Activated CD4-positive, alpha-beta memory T cell treated with anti-CD3 and anti-CD28 coated beads, Interleukin-2, amount 10 ng/mL, durations not matched to agents 7 days and 5 days (primary cell): ENCODE results near the gene PROX1. TPM values are rescaled to one million over a fixed set of nuclear protein-coding genes. Genes with fewer than 3 reads are reported as not detected.

Experiments
- CTCF ChIA-PET: fragments of 350-600 bp; sonication (Branson Sonifier 250); formaldehyde crosslinking; loops from one replicate; lab custom pipeline; 2021; ENCODE audit warnings: antibody characterized with exemption, inconsistent platforms; lab: Charles Lee
- POLR2A ChIA-PET: fragments of 350-600 bp; sonication (Branson Sonifier 250); formaldehyde crosslinking; loops from one replicate; lab custom pipeline; 2021; ENCODE audit warnings: antibody characterized with exemption; lab: Charles Lee
- DNase-seq: peaks from one replicate; pipeline ENCODE4 v3.0.0-alpha.2; 2020
- H3K27ac Mint-ChIP-seq: one replicate; pipeline ENCODE4 v1.8.0; 2021; ENCODE audit warnings: mild to moderate bottlenecking, mixed read lengths
- H3K27me3 Mint-ChIP-seq: one replicate; pipeline ENCODE4 v1.8.0; 2021; ENCODE audit warnings: mixed read lengths
- H3K36me3 Mint-ChIP-seq: one replicate; pipeline ENCODE4 v1.8.0; 2021; ENCODE audit warnings: low read depth, mixed read lengths
- H3K4me1 Mint-ChIP-seq: one replicate; pipeline ENCODE4 v1.8.0; 2021; ENCODE audit warnings: mixed read lengths
- H3K4me3 Mint-ChIP-seq: one replicate; pipeline ENCODE4 v1.8.0; 2021; ENCODE audit warnings: mild to moderate bottlenecking, mixed read lengths
- H3K9me3 Mint-ChIP-seq: one replicate; pipeline ENCODE4 v1.8.0; 2021; ENCODE audit warnings: mixed read lengths
- total RNA-seq, 2 experiments: library from RNA; stranded (reverse); gene quantifications; one replicate each; pipeline ENCODE4 v1.2.3, GENCODE V29; 2021

PROX1 gene
- total RNA-seq, 2 experiments from 2014 or later, result 0.08 TPM; not detected in 1

DNA sequence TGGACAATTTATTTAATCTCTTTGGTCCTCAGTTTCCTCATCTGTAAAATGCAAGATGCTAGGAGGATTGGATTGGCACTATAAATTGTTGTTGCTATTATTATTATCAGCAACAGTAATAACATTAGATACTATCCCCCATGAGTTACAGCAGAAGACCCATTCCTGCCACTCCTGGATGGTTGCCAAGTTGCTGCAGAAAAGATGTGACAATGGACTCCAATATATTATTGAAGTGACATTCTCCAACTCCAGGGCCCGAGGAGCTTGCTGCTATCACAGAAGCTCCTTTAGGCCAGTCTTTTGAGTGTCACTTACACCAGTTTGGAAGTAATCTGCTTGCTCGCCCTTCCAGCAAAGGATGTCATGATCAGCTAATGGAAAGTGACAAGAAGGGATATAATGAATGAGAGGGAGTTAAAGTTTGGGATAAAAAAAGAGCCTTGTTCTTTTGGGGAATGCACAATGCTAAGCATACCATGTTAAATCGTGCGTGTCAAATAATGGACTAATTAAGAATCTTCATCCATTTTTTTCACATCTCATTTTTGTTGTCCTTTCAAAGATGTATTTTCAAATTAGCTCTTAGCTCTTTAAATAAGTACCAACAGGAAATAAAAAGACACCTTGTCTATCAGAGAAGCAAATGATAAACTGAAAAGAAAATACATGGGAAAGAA lies 19.5 kb upstream of the PROX1 start:
- ChIA-PET CTCF (no interaction called here), POLR2A (no interaction called here)
- no peak for DNase-seq
- Mint-ChIP-seq H3K4me3 (no peak overlapping the region), H3K9me3 (no peaks in the 10 kb centered on the region), H3K4me1 (no peaks in the 10 kb centered on the region), H3K27me3 (peaks cover 5% of the 10 kb centered on the region), H3K36me3 (no peaks in the 10 kb centered on the region), H3K27ac (no peak overlapping the region)

- ChIA-PET CTCF (no interaction called here), POLR2A (no interaction called here)
- Mint-ChIP-seq H3K27me3 (peaks cover 4% of the 10 kb centered on the region), H3K9me3 (no peaks in the 10 kb centered on the region), H3K4me1 (no peaks in the 10 kb centered on the region), H3K4me3 (no peak overlapping the region), H3K27ac (no peak overlapping the region), H3K36me3 (no peaks in the 10 kb centered on the region)
- no peak for DNase-seq
Measured at GRCh38 chr1:213969958-213970555, 17.7 kb upstream of the PROX1 start.

DNA sequence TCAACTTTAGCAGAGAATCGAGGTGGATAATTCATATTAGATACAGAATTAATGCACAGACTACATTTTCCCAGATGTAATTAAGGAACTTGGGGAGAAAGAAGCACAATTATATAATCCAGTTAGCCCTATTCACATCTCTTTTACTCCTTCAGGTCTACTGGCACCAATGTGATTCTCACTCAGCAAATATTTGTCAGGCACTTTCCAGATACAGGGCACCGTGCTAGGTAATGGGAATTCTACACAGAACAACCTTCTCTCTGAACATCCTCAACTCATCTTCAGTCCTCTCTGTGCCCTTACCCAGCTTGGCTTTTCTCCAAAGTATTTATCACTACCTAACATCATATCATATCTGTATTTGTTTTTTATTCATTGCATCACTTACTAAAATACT lies 15.6 kb upstream of the PROX1 start:
- ChIA-PET CTCF (no interaction called here), POLR2A (no interaction called here)
- Mint-ChIP-seq H3K36me3 (no peaks in the 10 kb centered on the region), H3K4me1 (no peaks in the 10 kb centered on the region), H3K9me3 (no peaks in the 10 kb centered on the region), H3K4me3 (no peak overlapping the region), H3K27ac (no peak overlapping the region), H3K27me3 (peaks cover 10% of the 10 kb centered on the region)
- DNase-seq, result no peak

GRCh38 chr1:213973129-213973528 lies 14.6 kb upstream of the PROX1 start:
- Mint-ChIP-seq H3K27me3 (peaks cover 16% of the 10 kb centered on the region), H3K27ac (no peak overlapping the region), H3K9me3 (no peaks in the 10 kb centered on the region), H3K36me3 (no peaks in the 10 kb centered on the region), H3K4me3 (no peak overlapping the region), H3K4me1 (no peaks in the 10 kb centered on the region)
- ChIA-PET CTCF (no interaction called here), POLR2A (no interaction called here)
- DNase-seq, result no peak

GRCh38 chr1:213976665-213977485 lies 10.9 kb upstream of the PROX1 start:
- H3K27ac Mint-ChIP-seq, result no peak overlapping the region
- CTCF ChIA-PET, result no interaction called here
- H3K9me3 Mint-ChIP-seq, result no peaks in the 10 kb centered on the region
- H3K27me3 Mint-ChIP-seq, result peaks cover 47% of the 10 kb centered on the region
- POLR2A ChIA-PET, result no interaction called here
- no peak overlapping the region for H3K4me3 Mint-ChIP-seq
- H3K36me3 Mint-ChIP-seq, result peaks cover 3% of the 10 kb centered on the region
- H3K4me1 Mint-ChIP-seq, result no peaks in the 10 kb centered on the region
- no peak for DNase-seq

DNA sequence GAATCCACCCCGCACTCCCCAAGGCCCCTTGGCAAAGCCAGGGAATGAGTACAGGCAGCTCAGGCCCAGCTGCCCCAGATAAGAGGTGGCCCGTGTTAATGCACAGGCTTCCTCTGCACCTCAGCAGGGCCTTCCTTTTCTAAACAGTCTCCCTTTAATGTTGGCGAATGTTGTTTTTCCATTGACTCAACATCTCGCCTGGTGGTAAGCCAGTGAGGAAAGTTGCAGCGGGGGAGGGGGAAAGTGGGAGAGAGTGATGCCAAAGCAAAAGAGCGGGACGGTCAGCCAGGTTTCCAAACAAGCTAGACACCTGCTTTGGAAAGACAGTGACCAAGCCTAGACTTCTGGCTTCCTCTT lies 10.3 kb upstream of the PROX1 start:
- no peak overlapping the region for H3K4me3 Mint-ChIP-seq
- no peaks in the 10 kb centered on the region for H3K9me3 Mint-ChIP-seq
- no peak overlapping the region for H3K27ac Mint-ChIP-seq
- DNase-seq, result no peak
- H3K27me3 Mint-ChIP-seq, result peaks cover 53% of the 10 kb centered on the region
- ChIA-PET CTCF (no interaction called here), POLR2A (no interaction called here)
- peaks cover 5% of the 10 kb centered on the region for H3K36me3 Mint-ChIP-seq
- no peaks in the 10 kb centered on the region for H3K4me1 Mint-ChIP-seq

- CTCF ChIA-PET, result no interaction called here
- POLR2A ChIA-PET, result no interaction called here
Measured at GRCh38 chr1:213977909-213978308, 9.9 kb upstream of the PROX1 start.

DNA sequence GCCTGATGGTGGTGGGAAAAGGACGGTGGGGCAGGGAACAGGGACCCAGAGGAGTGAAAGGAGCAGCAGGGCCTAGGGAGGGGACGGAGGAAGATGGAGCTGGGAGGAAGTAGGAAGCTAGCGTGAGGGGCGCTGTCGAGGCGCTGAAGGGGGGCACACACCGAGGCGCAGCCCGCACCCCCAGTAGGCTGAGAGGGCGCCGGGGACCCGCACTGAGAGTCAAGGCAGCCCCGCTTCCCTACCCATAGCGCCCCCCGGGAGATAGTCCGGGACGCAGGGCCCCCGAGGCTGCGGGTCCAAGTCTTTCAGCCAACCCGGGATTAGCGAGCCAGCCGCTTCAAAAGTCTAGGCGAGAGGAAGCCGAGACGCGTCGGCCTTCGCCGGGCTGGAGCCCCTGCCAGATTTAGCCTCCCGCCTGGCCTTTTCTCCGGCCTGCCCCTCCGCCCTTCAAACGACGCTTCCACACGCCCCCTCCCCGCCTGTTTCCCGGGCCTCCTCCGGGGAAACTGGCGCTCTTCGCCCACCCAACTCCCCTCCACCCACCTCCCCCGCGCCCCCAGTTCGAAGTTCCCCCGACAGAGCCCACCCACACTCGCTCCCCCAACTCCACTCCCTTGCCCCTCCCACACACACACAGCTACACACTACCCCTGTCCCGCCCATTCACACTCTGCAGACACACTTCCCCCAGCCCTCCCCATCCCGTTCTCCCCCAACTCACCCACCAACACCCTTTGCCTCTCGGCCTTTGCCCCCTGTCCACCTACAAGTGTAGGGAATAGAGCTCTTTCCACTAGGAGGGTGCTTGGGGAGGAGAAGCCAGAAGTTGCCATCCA lies 7.8 kb upstream of the PROX1 start:
- H3K9me3 Mint-ChIP-seq, result no peaks in the 10 kb centered on the region
- no peak overlapping the region for H3K27ac Mint-ChIP-seq
- peaks cover 73% of the 10 kb centered on the region for H3K27me3 Mint-ChIP-seq
- ChIA-PET POLR2A (no interaction called here), CTCF (no interaction called here)
- no peak overlapping the region for H3K4me3 Mint-ChIP-seq
- DNase-seq, result no peak
- no peaks in the 10 kb centered on the region for H3K4me1 Mint-ChIP-seq
- H3K36me3 Mint-ChIP-seq, result peaks cover 5% of the 10 kb centered on the region

More at GRCh38 chr1:213977909-213978308, 9.9 kb upstream of the PROX1 start:
- Mint-ChIP-seq H3K4me1 (no peaks in the 10 kb centered on the region), H3K27me3 (peaks cover 53% of the 10 kb centered on the region), H3K36me3 (peaks cover 5% of the 10 kb centered on the region), H3K4me3 (no peak overlapping the region), H3K27ac (no peak overlapping the region), H3K9me3 (no peaks in the 10 kb centered on the region)
- no peak for DNase-seq

GRCh38 chr1:213980906-213981305 lies 6.9 kb upstream of the PROX1 start:
- Mint-ChIP-seq H3K27ac (no peak overlapping the region), H3K27me3 (peaks cover 79% of the 10 kb centered on the region), H3K9me3 (no peaks in the 10 kb centered on the region), H3K36me3 (peaks cover 5% of the 10 kb centered on the region), H3K4me1 (peaks cover 3% of the 10 kb centered on the region), H3K4me3 (no peak overlapping the region)
- no peak for DNase-seq
- ChIA-PET CTCF (no interaction called here), POLR2A (no interaction called here)

DNA sequence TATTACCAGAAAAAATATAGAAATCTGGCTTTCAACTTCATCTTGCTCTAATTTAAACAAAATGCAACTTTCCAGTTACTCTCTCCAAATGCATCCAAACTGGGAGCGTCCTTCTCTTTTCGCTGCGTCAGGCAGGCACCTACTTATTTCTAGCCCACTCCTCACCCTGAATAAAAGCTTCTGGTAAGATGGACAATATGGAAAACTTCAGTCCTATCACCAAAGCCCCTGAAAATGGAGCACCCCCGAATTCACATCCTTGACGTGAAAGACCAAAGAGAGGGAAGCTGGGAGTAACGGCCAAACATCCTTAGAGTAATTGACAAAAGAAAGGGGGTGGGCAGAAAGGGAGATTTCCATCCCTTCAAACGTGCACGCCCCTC lies 5.5 kb upstream of the PROX1 start:
- no peak overlapping the region for H3K4me3 Mint-ChIP-seq
- ChIA-PET POLR2A (no interaction called here), CTCF (no interaction called here)
- H3K27me3 Mint-ChIP-seq, result peaks cover 89% of the 10 kb centered on the region
- peaks cover 5% of the 10 kb centered on the region for H3K4me1 Mint-ChIP-seq
- H3K27ac Mint-ChIP-seq, result no peak overlapping the region
- peaks cover 5% of the 10 kb centered on the region for H3K36me3 Mint-ChIP-seq
- no peak for DNase-seq
- H3K9me3 Mint-ChIP-seq, result no peaks in the 10 kb centered on the region

DNA sequence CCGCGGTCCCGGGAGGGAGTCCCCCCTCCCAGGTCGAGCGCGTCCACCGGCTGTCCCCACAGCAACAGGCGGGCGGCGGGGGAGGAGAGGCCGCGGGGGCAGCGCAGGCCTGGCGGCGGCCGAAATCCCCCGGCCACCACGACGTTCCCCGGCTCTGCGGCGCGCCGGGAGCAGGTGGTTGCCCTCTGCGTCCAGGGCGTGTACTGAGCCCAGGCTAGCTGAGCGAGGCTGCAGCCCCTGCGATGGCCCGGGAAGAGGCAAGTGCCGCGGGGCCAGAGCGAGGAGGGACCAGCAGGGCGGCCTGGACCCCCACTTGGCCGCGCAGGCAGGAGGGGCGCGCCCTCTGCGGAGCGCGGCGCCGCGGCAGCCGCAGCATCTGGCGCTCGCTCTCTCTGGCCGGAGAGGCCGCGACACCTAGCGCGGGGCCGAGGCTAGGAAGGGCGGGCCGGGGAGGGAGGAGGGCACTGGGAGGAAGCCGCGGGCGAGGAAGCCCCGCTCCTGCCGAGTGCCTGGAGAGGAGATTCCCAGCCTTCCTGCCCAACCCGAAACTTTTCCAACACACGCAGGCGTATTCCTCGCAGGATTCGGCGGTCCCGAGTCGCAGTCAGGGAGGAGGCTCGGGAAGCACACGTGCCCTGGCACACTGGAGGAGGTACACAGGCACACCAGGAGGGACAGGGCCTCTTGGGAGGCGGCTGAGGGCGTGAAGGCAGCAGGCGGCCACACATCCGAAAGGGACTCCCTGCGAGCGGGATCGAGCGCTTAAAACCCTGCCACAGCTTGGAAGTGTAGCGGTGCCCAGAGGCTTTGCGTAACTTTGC lies 4.9 kb upstream of the PROX1 start:
- no peak for DNase-seq
- peaks cover 8% of the 10 kb centered on the region for H3K4me1 Mint-ChIP-seq
- no peaks in the 10 kb centered on the region for H3K9me3 Mint-ChIP-seq
- ChIA-PET POLR2A (no interaction called here), CTCF (no interaction called here)
- H3K27me3 Mint-ChIP-seq, result peaks cover 88% of the 10 kb centered on the region
- no peak overlapping the region for H3K27ac Mint-ChIP-seq
- no peak overlapping the region for H3K4me3 Mint-ChIP-seq
- peaks cover 5% of the 10 kb centered on the region for H3K36me3 Mint-ChIP-seq

GRCh38 chr1:213983493-213984386 lies 4.0 kb upstream of the PROX1 start:
- Mint-ChIP-seq H3K27ac (no peak overlapping the region), H3K36me3 (peaks cover 5% of the 10 kb centered on the region), H3K4me3 (no peak overlapping the region), H3K27me3 (peaks cover 88% of the 10 kb centered on the region), H3K4me1 (peaks cover 16% of the 10 kb centered on the region), H3K9me3 (no peaks in the 10 kb centered on the region)
- ChIA-PET POLR2A (no interaction called here), CTCF (no interaction called here)
- DNase-seq, result no peak
